Smooth muscle cell of the coronary artery (primary cell): ENCODE results near the gene PABPC5. TPM values are rescaled to one million over a fixed set of nuclear protein-coding genes. Genes with fewer than 3 reads are reported as not detected.

Experiments
- total RNA-seq: library from RNA; depleted of rRNA; stranded (reverse); fragments of >200 nt; gene quantifications from 2 replicates; pipeline ENCODE4 v1.2.3, GENCODE V29; 2014; ENCODE audit warnings: low replicate concordance

Gene PABPC5
- total RNA-seq: 0.82 and 1.2 TPM in 2 replicates

DNA sequence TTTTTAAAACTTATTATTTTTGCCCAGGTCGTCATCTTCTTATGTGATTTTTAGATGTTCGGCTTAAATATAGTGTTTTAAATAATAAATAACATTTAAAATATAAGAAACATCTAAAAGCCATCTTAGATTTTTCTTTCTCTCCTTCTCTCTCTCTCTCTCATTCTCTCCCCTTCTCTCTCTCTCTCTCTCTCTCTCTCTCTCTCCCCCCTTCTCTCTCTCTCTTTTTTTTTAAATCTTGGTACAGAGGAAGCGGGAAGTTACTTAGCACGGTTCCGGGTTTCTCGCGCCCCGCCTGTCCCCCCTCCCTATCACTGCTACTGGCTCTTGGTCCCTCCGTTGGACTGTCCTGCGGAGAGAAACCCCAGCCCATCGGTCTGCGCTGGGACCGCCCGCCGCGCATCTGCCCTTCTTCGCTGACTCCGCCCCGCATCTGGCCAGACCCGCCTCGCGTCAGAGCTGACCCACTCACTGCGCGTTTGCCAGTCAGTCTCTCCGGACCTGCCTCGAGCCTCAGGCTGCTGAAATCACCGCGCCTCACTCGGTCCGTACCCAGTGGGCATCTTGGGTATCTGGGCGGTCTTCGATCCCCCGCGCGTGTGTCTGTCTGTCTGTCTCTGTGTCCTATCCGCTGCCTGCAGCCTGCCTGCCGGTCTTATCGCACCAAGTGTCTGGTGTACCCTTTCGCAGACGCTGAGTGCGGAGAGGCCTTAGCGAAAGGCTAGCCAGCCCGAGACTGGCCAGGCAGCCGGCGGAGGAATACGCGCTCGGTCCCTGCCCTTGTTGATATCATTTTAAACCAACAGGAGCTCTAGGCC lies at the start of gene PABPC5:
TSS of gene PABPC5 (plus strand) at position 489 of the 818 bp plus-strand sequence. CDS start 739 bp downstream, outside the sequence.

